ENCODE measurements around the gene STRAP.

GRCh38 chr12:15839041-15839440 lies 43.1 kb upstream of the STRAP start:
- TF ChIP-seq POLR2AphosphoS5 (IDR thresholded peaks at IDR 0.05; ENCODE audit: borderline replicate concordance, low read depth, low read length), result no peak
- no peak for TF ChIP-seq EZH2 (IDR thresholded peaks at IDR 0.05)
- no peak for TF ChIP-seq FOXP2 (optimal IDR thresholded peaks at IDR 0.05; ENCODE audit: control extremely low read depth, extremely low read length, insufficient read depth)

Data from SK-N-MC (cell line).